COLO668 (cell line): ENCODE results near the gene OR10H4.
"Not testable (repeated sequence)": the region's sequence is repeated elsewhere in the genome, so short reads cannot be mapped to it uniquely, and the experiment has no call there.

Experiments
- DNase-seq: peaks from one replicate; lab custom pipeline; 2025; ENCODE audit not compliant: unreplicated experiment; lab: John Stamatoyannopoulos, UW

Gene OR10H4

DNA sequence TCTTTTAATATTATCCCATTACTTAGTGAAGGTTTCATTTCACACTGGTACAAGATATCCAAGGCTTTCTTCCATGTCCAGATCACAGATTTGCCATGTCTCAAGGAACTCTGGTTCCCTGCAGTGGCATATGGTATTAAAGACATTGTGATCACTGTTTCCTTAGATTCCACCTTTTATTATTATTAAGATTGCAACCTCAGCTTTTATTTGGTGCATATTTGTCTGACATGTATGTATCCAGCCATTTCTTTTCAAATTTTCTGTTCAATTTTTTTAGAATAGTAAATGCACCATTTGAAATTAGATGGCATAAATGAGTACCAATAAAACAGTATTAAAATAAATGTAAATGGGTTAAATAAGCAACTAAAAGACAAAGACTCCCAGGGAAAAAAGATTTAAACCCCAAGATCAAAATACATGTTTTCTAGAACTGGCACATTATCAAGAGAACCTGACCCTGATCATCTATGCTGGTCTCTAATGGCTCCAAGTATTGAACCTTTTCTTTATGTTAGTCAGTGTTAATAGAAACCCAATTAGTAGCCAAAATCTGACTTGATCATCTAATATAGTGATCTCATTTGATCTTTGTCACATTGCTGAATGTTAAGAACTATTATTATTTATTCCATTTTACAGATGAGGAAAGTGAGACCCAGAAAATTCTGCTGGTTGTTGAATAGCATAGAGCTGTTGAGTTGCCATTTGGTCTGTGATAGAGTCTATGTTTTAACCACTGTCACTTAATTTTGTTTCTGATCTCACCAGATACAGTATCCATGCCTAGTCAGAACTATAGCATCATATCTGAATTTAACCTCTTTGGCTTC is at the start of gene OR10H4:
Gene OR10H4, plus strand, starts transcription at position 786 of the 836 bp plus-strand sequence. Its CDS starts 0 bp downstream, at position 786.
- DNase-seq, result no peak

DNA sequence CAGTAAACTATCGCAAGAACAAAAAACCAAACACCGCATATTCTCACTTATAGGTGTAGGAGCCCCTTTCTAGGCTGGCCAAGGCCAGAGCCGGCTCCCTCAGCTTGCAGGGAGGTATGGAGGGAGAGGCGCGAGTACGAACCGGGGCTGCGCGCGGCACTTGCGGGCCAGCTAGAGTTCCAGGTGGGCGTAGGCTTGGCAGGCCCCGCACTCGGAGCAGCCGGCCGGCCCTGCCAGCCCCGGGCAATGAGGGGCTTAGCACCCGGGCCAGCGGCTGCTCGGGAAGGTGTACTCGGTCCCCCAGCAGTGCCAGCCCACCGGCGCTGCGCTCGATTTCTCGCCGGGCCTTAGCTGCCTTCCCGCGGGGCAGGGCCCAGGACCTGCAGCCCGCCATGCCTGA is 49.2 kb upstream of the OR10H4 start:
- not testable (repeated sequence) for DNase-seq

DNA sequence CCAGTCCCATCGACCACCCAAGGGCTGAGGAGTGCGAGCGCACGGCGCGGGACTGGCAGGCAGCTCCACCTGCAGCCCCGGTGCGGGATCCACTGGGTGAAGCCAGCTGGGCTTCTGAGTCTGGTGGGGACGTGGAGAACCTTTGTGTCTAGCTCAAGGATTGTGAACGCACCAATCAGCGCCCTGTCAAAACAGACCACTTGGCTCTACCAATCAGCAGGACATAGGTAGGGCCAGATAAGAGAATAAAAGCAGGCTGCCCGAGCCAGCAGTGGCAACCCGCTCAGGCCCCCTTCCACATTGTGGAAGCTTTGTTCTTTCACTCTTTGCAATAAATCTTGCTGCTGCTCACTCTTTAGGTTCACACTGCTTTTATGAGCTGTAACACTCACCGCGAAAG is 48.8 kb upstream of the OR10H4 start:
- not testable (repeated sequence) for DNase-seq

DNA sequence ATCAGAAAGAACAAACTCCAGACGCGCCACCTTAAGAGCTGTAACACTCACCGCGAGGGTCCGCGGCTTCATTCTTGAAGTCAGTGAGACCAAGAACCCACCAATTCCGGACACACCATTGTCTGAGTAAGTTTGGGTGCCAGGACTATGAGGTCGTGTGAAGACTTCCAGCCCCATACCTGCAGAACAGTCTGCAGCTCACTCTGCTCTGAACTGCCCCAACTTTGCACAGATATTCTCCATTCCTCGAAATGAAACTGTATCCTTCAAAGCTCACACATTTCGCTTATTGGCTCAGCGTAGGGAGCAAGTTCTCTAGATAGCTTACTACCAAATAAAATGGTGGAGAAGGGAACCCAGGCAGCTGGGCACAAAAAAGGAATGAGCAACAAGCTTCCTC is 48.3 kb upstream of the OR10H4 start:
- no peak for DNase-seq

- no peak for DNase-seq
Measured at GRCh38 chr19:15902254-15902653, 46.6 kb upstream of the OR10H4 start.

DNA sequence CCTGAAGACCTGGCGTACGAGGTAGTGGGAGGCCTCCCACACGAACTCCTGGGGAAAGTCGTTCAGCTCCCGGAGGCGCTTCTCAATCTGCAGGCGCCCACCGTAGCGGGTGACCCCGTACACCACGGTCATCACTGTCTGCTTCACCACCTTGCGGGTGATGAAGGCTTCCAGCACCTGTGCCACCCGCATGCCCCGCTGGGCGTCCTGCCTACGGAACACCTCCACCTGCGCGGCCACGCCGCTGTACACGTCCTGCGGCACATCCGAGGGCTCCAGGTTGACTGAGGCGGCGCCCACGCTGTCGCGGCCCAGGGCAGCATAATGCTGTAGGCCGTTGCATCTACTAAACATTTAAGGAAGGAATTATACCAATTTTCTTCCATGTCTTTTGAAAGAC is 45.9 kb upstream of the OR10H4 start:
- DNase-seq, result not testable (repeated sequence)

DNA sequence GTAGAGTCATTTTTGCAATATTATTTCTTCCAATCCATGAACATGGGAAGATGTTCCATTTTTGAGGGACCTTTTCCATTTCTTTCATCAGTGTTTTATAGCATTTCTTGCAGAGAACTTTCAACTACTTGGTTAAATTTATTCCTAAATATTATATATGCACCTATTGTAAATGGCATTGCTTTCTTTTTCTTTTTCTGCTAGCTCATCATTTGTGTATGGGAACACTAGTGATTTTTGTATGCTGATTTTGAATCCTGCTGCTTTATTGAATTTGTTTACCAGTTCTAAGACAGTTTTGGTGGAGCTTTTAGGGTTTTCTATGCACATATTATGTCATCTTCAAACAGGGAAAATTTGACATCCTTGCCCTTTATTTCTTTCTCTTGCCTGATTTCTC is 43.8 kb upstream of the OR10H4 start:
- DNase-seq, result no peak

DNA sequence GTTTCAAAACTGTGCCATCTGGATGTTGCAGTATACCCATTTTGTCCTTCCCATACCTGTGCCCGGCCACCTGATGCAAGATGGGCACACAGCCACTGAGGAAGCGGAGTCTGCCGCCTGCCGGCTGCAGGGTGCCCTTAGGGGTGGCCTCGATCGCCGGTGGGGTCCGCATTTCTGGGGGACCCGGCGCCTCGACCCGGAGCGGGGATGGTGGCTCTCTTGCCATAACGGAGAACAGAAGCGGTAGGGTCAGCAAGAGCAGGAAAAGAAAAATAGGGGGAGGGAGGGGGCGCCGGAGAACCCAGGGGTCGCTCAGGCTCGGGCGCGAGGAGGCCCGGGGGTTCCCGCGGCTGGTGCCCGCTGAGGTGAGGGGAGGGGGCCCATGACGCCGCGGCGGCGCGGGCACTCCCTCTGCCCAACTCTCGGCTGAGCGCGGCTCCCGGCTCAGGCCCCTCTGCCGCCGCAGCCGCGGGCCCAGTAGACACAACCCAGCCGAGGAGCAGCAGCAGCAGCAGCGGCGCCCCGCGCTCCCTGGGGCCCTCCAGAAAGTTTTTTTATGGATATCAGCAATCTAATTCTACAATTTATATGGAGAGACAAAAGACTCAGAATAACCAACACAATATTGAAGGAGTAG is 37.1 kb upstream of the OR10H4 start:
- DNase-seq, result no peak

- DNase-seq, result no peak
Measured at GRCh38 chr19:15913384-15913783, 35.4 kb upstream of the OR10H4 start.

DNA sequence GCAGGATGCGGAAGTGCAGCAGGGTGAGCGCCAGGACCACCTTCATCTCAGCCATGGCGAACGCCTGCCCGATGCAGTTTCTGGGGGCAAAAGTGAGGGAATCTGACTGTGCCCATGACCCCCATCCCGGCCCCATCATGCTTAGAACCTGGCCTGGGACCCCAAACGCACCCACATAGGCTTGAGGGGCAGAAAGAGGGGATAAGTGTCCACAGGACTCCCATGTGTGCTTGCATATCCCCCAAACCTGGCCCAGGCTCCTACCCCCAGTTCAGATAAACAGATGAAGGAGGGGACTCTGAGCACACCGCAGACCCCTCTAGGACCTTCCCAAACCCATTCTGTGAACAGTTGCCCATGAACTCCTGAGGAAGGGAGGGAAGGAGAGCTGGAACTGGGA is 35.0 kb upstream of the OR10H4 start:
- no peak for DNase-seq

- DNase-seq, result no peak
Measured at GRCh38 chr19:15915109-15915508, 33.7 kb upstream of the OR10H4 start.

- DNase-seq, result no peak
Measured at GRCh38 chr19:15919243-15919642, 29.6 kb upstream of the OR10H4 start.

GRCh38 chr19:15922021-15922420 is 26.8 kb upstream of the OR10H4 start:
- DNase-seq, result no peak

- DNase-seq, result no peak
Measured at GRCh38 chr19:15923702-15924101, 25.1 kb upstream of the OR10H4 start.

DNA sequence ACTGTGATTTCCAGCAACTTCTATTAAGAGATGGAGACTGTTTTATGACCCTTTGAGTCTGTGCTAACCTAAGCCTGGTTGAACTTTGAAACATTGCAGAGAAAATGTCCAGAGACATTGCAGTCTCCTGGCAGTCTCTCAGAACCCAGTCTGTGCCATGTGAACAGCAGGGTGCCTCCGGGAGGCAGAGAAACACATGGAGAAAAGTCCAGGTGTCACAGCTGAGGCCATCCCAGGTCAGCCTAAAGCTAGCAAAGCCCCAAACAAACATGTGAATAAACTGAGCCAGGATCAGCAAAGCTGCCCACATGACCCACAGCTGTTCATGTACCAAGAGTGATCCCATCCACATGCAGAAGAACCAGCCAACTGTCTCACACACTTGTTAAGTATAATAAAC is 22.3 kb upstream of the OR10H4 start:
- no peak for DNase-seq

DNA sequence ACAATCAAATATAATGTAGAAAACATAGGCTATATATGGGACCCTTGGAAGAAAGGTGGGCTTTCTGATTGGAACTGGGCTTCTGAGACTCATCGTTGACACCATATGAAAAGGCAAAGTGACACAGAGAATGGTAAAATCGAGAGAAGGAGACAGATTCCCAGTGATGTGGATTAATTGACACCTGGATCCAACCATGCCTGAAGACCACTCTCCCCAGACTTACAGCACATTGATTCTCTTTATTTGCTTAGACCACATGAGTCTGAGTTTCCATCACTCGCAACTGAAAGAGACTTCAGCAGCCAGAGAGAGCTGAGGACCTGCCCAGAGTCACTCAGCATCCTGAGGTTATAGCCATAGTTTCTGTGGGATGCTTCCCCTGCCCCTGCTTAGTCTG is 20.5 kb upstream of the OR10H4 start:
- DNase-seq, result no peak

GRCh38 chr19:15933761-15934331 is 15.0 kb upstream of the OR10H4 start:
- DNase-seq, result not testable (repeated sequence)

GRCh38 chr19:15934332-15935078 is 14.3 kb upstream of the OR10H4 start, which contains the start of gene CYP4F11:
Gene CYP4F11 (minus strand): TSS chr19:15934529. CDS start chr19:15934408, 121 bp downstream.
- peak; percentile 15 for DNase-seq

DNA sequence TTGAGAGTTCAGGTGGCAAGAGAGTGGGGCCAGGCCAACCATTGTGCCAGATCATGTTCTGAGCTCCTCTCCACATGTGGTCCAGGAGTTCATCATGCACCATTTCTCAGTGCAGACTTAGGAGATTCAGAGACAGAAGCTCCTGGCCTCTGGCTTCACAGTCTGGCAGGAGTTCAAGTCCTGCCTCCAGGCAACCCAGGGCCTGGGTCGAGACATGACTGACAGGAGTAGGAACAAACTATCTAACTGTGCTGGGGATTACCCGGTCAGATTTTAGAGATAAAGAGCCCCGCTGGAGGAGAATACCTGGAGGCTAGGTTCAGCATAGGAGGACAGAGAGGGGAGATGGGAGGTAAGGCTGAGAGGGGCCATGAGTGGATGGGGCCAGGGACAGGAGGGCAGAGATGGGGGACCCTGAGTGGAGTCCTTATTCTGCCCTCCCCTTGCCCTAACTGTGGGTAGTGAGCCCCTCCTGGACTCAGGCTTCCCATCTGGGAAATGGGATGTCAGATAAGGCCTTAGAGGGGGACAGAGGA is 13.6 kb upstream of the OR10H4 start:
- no peak for DNase-seq

DNA sequence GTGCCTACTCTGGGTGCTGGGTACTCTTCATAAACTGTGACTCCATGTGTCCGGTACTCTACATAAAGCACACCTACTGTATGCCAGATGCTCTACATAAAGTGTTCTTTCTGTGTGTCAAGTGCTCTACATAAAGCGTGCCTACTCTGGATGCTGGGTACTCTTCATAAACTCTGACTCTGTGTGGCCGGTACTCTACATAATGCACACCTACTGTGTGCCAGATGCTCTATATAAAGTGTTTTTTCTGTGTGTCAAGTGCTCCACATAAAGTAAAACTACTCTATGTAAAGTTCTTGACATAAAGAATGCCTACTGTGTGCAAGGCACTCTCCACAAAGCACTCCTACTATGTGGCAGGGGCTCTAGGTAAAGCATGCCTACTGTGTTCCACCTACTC is 12.6 kb upstream of the OR10H4 start:
- DNase-seq, result no peak

DNA sequence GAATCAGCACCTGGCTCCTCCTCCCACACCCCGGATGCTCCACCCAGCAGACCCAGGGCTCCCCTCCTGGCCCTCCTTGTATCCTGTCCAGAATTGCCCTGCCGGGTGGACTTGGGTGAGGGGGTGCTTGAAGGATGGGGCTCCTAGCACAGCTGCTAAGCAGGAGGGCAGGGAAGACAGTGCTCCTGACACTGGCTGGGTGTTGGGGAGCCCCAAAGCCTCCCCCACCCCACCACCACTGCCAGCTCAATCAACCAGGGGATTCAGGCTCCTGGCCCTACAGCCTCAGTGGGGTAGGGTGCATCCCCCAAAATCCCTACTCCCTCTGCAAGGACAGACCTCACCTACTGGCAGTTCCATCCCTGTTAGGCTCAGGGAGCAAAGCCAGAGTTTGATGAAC is 11.9 kb upstream of the OR10H4 start:
- DNase-seq, result no peak
